HG03025 (cell line): ENCODE results near the gene ANGPTL2.

Experiments used
- ATAC-seq: cut with Tn5 transposase; IDR thresholded peaks from one replicate; pipeline ENCODE4 v1.9.1; 2021; ENCODE audit warnings: mild to moderate bottlenecking, moderate library complexity; ENCODE audit not compliant: unreplicated experiment, low FRiP score

Gene ANGPTL2

GRCh38 chr9:127121628-127122175 is 733 bp downstream of the ANGPTL2 start:
- no peak for ATAC-seq

GRCh38 chr9:127119320-127119709 is 3.1 kb downstream of the ANGPTL2 start:
- no peak for ATAC-seq

GRCh38 chr9:127118597-127119319 is 3.7 kb downstream of the ANGPTL2 start:
- no peak for ATAC-seq

- no peak for ATAC-seq
These were observed 4.6 kb downstream of the ANGPTL2 start for GRCh38 chr9:127117801-127118200.

GRCh38 chr9:127116957-127117356 is 5.5 kb downstream of the ANGPTL2 start:
- ATAC-seq, result no peak

- no peak for ATAC-seq
These were observed 6.2 kb downstream of the ANGPTL2 start for GRCh38 chr9:127116088-127116726.

- ATAC-seq, result no peak
These were observed 7.8 kb downstream of the ANGPTL2 start for GRCh38 chr9:127114606-127115005.

- ATAC-seq, result no peak
These were observed 9.1 kb downstream of the ANGPTL2 start for GRCh38 chr9:127113191-127113972.

GRCh38 chr9:127112735-127113161 is 9.7 kb downstream of the ANGPTL2 start:
- ATAC-seq, result no peak

GRCh38 chr9:127112056-127112455 is 10.4 kb downstream of the ANGPTL2 start:
- ATAC-seq, result no peak

- ATAC-seq, result no peak
These were observed 13.2 kb downstream of the ANGPTL2 start for GRCh38 chr9:127109212-127109711.

GRCh38 chr9:127107929-127108876 is 14.2 kb downstream of the ANGPTL2 start:
- no peak for ATAC-seq

GRCh38 chr9:127107171-127107928 is 15.1 kb downstream of the ANGPTL2 start:
- no peak for ATAC-seq

- no peak for ATAC-seq
These were observed 16.0 kb downstream of the ANGPTL2 start for GRCh38 chr9:127106466-127106855.

- no peak for ATAC-seq
These were observed 16.5 kb downstream of the ANGPTL2 start for GRCh38 chr9:127105805-127106465.

- no peak for ATAC-seq
These were observed 17.7 kb downstream of the ANGPTL2 start for GRCh38 chr9:127104581-127105311.

- ATAC-seq, result no peak
These were observed 19.6 kb downstream of the ANGPTL2 start for GRCh38 chr9:127102788-127103187.

GRCh38 chr9:127102176-127102575 is 20.3 kb downstream of the ANGPTL2 start:
- no peak for ATAC-seq
